ENCODE results near the gene KSR2. TPM values are rescaled to one million over a fixed set of nuclear protein-coding genes. Genes with fewer than 3 reads are reported as not detected.

KSR2 gene
- total and polyA plus RNA-seq, 4 experiments from 2014 or later = 0.03 to 0.09 (median 0.06) TPM; not detected in 1

- DNase-seq = no peak
- Mint-ChIP-seq H3K9me3 (peaks cover 0 to 4% (median 0%) of the 10 kb centered on the region in 8 donors), H3K27ac (no peak overlapping the region), H3K4me3 (no peak overlapping the region), H3K4me1 (no peaks in the 10 kb centered on the region), H3K27me3 (no peaks in the 10 kb centered on the region), H3K36me3 (no peaks in the 10 kb centered on the region)
- ChIA-PET POLR2A (ENCODE audit: partially characterized antibody) (no interaction called here), CTCF (ENCODE audit: partially characterized antibody) (no interaction called here)
- no peak overlapping the region for H3K4me3 ChIP-seq (ENCODE audit: low read length in 2 of 2)
- H3K36me3 ChIP-seq (ENCODE audit: insufficient read depth, low read length) = no peaks in the 10 kb centered on the region
- H3K4me1 ChIP-seq (ENCODE audit: insufficient read depth, low read length) = no peaks in the 10 kb centered on the region
- no peak overlapping the region for H3K27ac ChIP-seq (ENCODE audit: low read depth, low read length)
- intact Hi-C loops (cut with micrococcal nuclease) = no loop called here
- H3K27me3 ChIP-seq (ENCODE audit: insufficient read depth, low read length) = no peaks in the 10 kb centered on the region
- H3K9me3 ChIP-seq (ENCODE audit: control insufficient read depth in 1 of 2, low read length in 2 of 2) = no peaks in the 10 kb centered on the region
Measured at GRCh38 chr12:117525766-117526165, 443.0 kb downstream of the KSR2 start.

GRCh38 chr12:117524806-117525205 lies 444.0 kb downstream of the KSR2 start:
- DNase-seq = no peak
- H3K4me1 Mint-ChIP-seq = no peaks in the 10 kb centered on the region
- peaks cover 0 to 4% (median 0%) of the 10 kb centered on the region in 8 donors for H3K9me3 Mint-ChIP-seq
- Histone ChIP-seq H3K36me3 (ENCODE audit: insufficient read depth, low read length) (no peaks in the 10 kb centered on the region), H3K27ac (ENCODE audit: low read depth, low read length) (no peak overlapping the region), H3K4me3 (ENCODE audit: low read length in 2 of 2) (no peak overlapping the region), H3K9me3 (ENCODE audit: control insufficient read depth in 1 of 2, low read length in 2 of 2) (no peaks in the 10 kb centered on the region), H3K4me1 (ENCODE audit: insufficient read depth, low read length) (no peaks in the 10 kb centered on the region), H3K27me3 (ENCODE audit: insufficient read depth, low read length) (no peaks in the 10 kb centered on the region)
- intact Hi-C loops (cut with micrococcal nuclease) = no loop called here
- H3K27me3 Mint-ChIP-seq = no peaks in the 10 kb centered on the region
- ChIA-PET POLR2A (ENCODE audit: partially characterized antibody) (no interaction called here), CTCF (ENCODE audit: partially characterized antibody) (no interaction called here)
- no peak overlapping the region for H3K4me3 Mint-ChIP-seq
- no peak overlapping the region for H3K27ac Mint-ChIP-seq
- H3K36me3 Mint-ChIP-seq = no peaks in the 10 kb centered on the region

GRCh38 chr12:117523971-117524370 lies 444.8 kb downstream of the KSR2 start:
- H3K27me3 Mint-ChIP-seq = no peaks in the 10 kb centered on the region
- ChIA-PET CTCF (ENCODE audit: partially characterized antibody) (no interaction called here), POLR2A (ENCODE audit: partially characterized antibody) (no interaction called here)
- Histone ChIP-seq H3K4me3 (ENCODE audit: low read length in 2 of 2) (no peak overlapping the region), H3K9me3 (ENCODE audit: control insufficient read depth in 1 of 2, low read length in 2 of 2) (no peaks in the 10 kb centered on the region), H3K27ac (ENCODE audit: low read depth, low read length) (no peak overlapping the region), H3K4me1 (ENCODE audit: insufficient read depth, low read length) (no peaks in the 10 kb centered on the region), H3K36me3 (ENCODE audit: insufficient read depth, low read length) (no peaks in the 10 kb centered on the region), H3K27me3 (ENCODE audit: insufficient read depth, low read length) (no peaks in the 10 kb centered on the region)
- no peaks in the 10 kb centered on the region for H3K36me3 Mint-ChIP-seq
- no peak overlapping the region for H3K27ac Mint-ChIP-seq
- DNase-seq = no peak
- intact Hi-C loops (cut with micrococcal nuclease) = no loop called here
- H3K4me3 Mint-ChIP-seq = no peak overlapping the region
- H3K9me3 Mint-ChIP-seq = peaks cover 0 to 8% (median 0%) of the 10 kb centered on the region in 8 donors
- H3K4me1 Mint-ChIP-seq = no peaks in the 10 kb centered on the region

- DNase-seq = no peak
- intact Hi-C loops (cut with micrococcal nuclease) = no loop called here
- Mint-ChIP-seq H3K4me3 (no peak overlapping the region), H3K27me3 (no peaks in the 10 kb centered on the region), H3K27ac (no peak overlapping the region), H3K4me1 (no peaks in the 10 kb centered on the region), H3K9me3 (peaks cover 0 to 8% (median 0%) of the 10 kb centered on the region in 8 donors), H3K36me3 (no peaks in the 10 kb centered on the region)
- no peaks in the 10 kb centered on the region for H3K4me1 ChIP-seq (ENCODE audit: insufficient read depth, low read length)
- no peaks in the 10 kb centered on the region for H3K9me3 ChIP-seq (ENCODE audit: control insufficient read depth in 1 of 2, low read length in 2 of 2)
- H3K36me3 ChIP-seq (ENCODE audit: insufficient read depth, low read length) = no peaks in the 10 kb centered on the region
- no peaks in the 10 kb centered on the region for H3K27me3 ChIP-seq (ENCODE audit: insufficient read depth, low read length)
- no peak overlapping the region for H3K4me3 ChIP-seq (ENCODE audit: low read length in 2 of 2)
- ChIA-PET CTCF (ENCODE audit: partially characterized antibody) (no interaction called here), POLR2A (ENCODE audit: partially characterized antibody) (no interaction called here)
- no peak overlapping the region for H3K27ac ChIP-seq (ENCODE audit: low read depth, low read length)
Measured at GRCh38 chr12:117522559-117522958, 446.2 kb downstream of the KSR2 start.

- POLR2A ChIA-PET (ENCODE audit: partially characterized antibody) = no interaction called here
- no peaks in the 10 kb centered on the region for H3K4me1 Mint-ChIP-seq
- no peaks in the 10 kb centered on the region for H3K27me3 Mint-ChIP-seq
- H3K27ac Mint-ChIP-seq = no peak overlapping the region
- CTCF ChIA-PET (ENCODE audit: partially characterized antibody) = no interaction called here
- Histone ChIP-seq H3K36me3 (ENCODE audit: insufficient read depth, low read length) (no peaks in the 10 kb centered on the region), H3K9me3 (ENCODE audit: control insufficient read depth in 1 of 2, low read length in 2 of 2) (no peaks in the 10 kb centered on the region), H3K27ac (ENCODE audit: low read depth, low read length) (no peak overlapping the region), H3K27me3 (ENCODE audit: insufficient read depth, low read length) (no peaks in the 10 kb centered on the region), H3K4me3 (ENCODE audit: low read length in 2 of 2) (no peak overlapping the region), H3K4me1 (ENCODE audit: insufficient read depth, low read length) (no peaks in the 10 kb centered on the region)
- no peak overlapping the region for H3K4me3 Mint-ChIP-seq
- no peaks in the 10 kb centered on the region for H3K36me3 Mint-ChIP-seq
- H3K9me3 Mint-ChIP-seq = peaks cover 0 to 12% (median 1%) of the 10 kb centered on the region in 8 donors
- intact Hi-C loops (cut with micrococcal nuclease) = no loop called here
- DNase-seq = no peak
Measured at GRCh38 chr12:117521867-117522266, 446.9 kb downstream of the KSR2 start.

- H3K9me3 Mint-ChIP-seq = peaks cover 0 to 12% (median 1%) of the 10 kb centered on the region in 8 donors
- CTCF ChIA-PET (ENCODE audit: partially characterized antibody) = no interaction called here
- H3K9me3 ChIP-seq (ENCODE audit: control insufficient read depth in 1 of 2, low read length in 2 of 2) = no peaks in the 10 kb centered on the region
Measured at GRCh38 chr12:117521346-117521745, 447.4 kb downstream of the KSR2 start.

GRCh38 chr12:117518594-117519270 lies 450.1 kb downstream of the KSR2 start:
- H3K9me3 ChIP-seq (ENCODE audit: control insufficient read depth in 1 of 2, low read length in 2 of 2) = no peaks in the 10 kb centered on the region
- ChIA-PET POLR2A (ENCODE audit: partially characterized antibody) (no interaction called here), CTCF (ENCODE audit: partially characterized antibody) (no interaction called here)
- H3K36me3 Mint-ChIP-seq = no peaks in the 10 kb centered on the region
- no peak overlapping the region for H3K27ac ChIP-seq (ENCODE audit: low read depth, low read length)
- no peaks in the 10 kb centered on the region for H3K27me3 ChIP-seq (ENCODE audit: insufficient read depth, low read length)
- no peaks in the 10 kb centered on the region for H3K4me1 ChIP-seq (ENCODE audit: insufficient read depth, low read length)
- H3K4me1 Mint-ChIP-seq = no peaks in the 10 kb centered on the region
- H3K27me3 Mint-ChIP-seq = no peaks in the 10 kb centered on the region
- no peak for DNase-seq
- H3K4me3 Mint-ChIP-seq = no peak overlapping the region
- no peak overlapping the region for H3K4me3 ChIP-seq (ENCODE audit: low read length in 2 of 2)
- H3K9me3 Mint-ChIP-seq = peaks cover 0 to 13% (median 2%) of the 10 kb centered on the region in 8 donors
- no peak overlapping the region for H3K27ac Mint-ChIP-seq
- intact Hi-C loops (cut with micrococcal nuclease) = no loop called here
- no peaks in the 10 kb centered on the region for H3K36me3 ChIP-seq (ENCODE audit: insufficient read depth, low read length)

More at GRCh38 chr12:117521346-117521745, 447.4 kb downstream of the KSR2 start:
- intact Hi-C loops (cut with micrococcal nuclease) = no loop called here
- POLR2A ChIA-PET (ENCODE audit: partially characterized antibody) = no interaction called here
- H3K36me3 ChIP-seq (ENCODE audit: insufficient read depth, low read length) = no peaks in the 10 kb centered on the region
- no peaks in the 10 kb centered on the region for H3K27me3 ChIP-seq (ENCODE audit: insufficient read depth, low read length)
- H3K4me3 Mint-ChIP-seq = no peak overlapping the region
- H3K4me1 ChIP-seq (ENCODE audit: insufficient read depth, low read length) = no peaks in the 10 kb centered on the region
- H3K4me3 ChIP-seq (ENCODE audit: low read length in 2 of 2) = no peak overlapping the region
- H3K36me3 Mint-ChIP-seq = no peaks in the 10 kb centered on the region
- H3K27me3 Mint-ChIP-seq = no peaks in the 10 kb centered on the region
- H3K4me1 Mint-ChIP-seq = no peaks in the 10 kb centered on the region
- H3K27ac Mint-ChIP-seq = no peak overlapping the region
- H3K27ac ChIP-seq (ENCODE audit: low read depth, low read length) = no peak overlapping the region
- DNase-seq = no peak

Data from CD4-positive, alpha-beta memory T cell (primary cell).